ENCODE results near the gene TMEM190. TPM values are rescaled to one million over a fixed set of nuclear protein-coding genes. Genes with fewer than 3 reads are reported as not detected.

TMEM190 gene
- total RNA-seq, 1 donor from 2014 or later, result not detected

DNA sequence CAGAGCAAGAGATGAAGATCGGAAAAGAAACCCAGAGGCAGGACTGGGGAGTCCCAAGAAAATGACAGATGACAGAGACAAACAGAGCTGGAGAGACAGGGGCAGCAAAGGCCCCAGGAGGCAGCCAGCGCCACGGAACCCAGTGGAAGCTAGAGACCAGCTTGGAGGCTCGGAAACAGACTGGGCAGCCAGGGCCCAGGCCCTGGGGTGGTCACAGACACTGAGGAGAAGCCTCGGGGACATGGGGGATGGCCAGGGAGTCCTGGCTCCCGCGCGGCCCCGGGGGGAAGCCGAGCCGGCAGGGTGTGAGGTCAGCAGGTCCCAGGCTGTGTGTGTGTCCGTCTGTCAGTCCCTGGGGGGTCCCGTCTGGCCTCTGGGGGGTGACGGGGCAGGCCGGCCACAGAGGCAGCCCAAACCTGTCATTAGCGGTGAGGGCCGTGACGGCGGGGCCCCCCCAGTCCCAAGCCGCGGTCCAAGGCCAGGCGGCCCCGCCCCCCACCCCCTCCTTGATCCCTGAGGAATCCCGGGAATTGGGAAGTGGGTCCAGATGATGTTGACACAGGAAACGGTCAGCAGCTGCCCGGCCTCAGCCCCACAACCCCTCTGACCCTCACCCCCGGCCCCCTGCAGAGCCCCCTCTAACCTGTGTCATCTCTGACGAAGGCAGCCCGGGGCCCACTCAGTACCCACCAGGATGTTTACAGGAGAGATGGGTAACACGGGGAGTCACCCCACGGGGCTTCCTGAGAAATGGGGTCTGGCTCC is 2.5 kb upstream of the TMEM190 start:
- Mint-ChIP-seq H3K36me3 (ENCODE audit: unreplicated experiment) (no peaks in the 10 kb centered on the region), H3K27ac (ENCODE audit: unreplicated experiment) (peak overlapping the region; percentile 50), H3K4me1 (ENCODE audit: unreplicated experiment) (peaks cover 39% of the 10 kb centered on the region), H3K9me3 (ENCODE audit: unreplicated experiment) (no peaks in the 10 kb centered on the region), H3K4me3 (ENCODE audit: unreplicated experiment) (no peak overlapping the region), H3K27me3 (ENCODE audit: unreplicated experiment) (no peaks in the 10 kb centered on the region)
- TF ChIP-seq, protein P1, sequence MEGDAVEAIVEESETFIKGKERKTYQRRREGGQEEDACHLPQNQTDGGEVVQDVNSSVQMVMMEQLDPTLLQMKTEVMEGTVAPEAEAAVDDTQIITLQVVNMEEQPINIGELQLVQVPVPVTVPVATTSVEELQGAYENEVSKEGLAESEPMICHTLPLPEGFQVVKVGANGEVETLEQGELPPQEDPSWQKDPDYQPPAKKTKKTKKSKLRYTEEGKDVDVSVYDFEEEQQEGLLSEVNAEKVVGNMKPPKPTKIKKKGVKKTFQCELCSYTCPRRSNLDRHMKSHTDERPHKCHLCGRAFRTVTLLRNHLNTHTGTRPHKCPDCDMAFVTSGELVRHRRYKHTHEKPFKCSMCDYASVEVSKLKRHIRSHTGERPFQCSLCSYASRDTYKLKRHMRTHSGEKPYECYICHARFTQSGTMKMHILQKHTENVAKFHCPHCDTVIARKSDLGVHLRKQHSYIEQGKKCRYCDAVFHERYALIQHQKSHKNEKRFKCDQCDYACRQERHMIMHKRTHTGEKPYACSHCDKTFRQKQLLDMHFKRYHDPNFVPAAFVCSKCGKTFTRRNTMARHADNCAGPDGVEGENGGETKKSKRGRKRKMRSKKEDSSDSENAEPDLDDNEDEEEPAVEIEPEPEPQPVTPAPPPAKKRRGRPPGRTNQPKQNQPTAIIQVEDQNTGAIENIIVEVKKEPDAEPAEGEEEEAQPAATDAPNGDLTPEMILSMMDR (IDR thresholded peaks at IDR 0.05), result no peak
- no peak for DNase-seq (ENCODE audit: extremely low spot score, unreplicated experiment)

DNA sequence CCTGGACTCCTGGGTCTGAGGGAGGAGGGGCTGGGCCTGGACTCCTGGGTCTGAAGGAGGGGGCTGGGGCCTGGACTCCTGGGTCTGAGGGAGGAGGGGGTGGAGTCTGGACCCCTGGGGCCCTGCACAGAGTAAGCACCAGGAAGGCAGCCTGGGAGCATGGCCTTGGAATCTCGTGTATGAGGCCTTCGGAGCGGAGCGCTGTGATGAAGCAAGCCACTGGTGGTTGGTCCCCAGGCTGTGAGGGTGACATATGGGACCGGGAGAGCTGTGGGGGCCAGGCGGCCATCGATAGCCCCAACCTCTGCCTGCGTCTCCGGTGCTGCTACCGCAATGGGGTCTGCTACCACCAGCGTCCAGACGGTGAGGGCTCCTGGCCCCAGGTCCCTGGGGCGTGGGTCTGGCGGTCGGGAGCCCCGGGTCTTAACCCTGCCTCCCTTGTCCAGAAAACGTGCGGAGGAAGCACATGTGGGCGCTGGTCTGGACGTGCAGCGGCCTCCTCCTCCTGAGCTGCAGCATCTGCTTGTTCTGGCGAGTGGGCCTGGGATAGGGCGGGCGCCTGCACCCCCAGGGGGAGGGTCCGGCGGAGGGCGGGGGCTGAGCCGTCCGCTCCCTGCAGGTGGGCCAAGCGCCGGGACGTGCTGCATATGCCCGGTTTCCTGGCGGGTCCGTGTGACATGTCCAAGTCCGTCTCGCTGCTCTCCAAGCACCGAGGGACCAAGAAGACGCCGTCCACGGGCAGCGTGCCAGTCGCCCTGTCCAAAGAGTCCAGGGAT is 918 bp downstream of the TMEM190 start:
- Mint-ChIP-seq H3K9me3 (ENCODE audit: unreplicated experiment) (no peaks in the 10 kb centered on the region), H3K27me3 (ENCODE audit: unreplicated experiment) (no peaks in the 10 kb centered on the region)

DNA sequence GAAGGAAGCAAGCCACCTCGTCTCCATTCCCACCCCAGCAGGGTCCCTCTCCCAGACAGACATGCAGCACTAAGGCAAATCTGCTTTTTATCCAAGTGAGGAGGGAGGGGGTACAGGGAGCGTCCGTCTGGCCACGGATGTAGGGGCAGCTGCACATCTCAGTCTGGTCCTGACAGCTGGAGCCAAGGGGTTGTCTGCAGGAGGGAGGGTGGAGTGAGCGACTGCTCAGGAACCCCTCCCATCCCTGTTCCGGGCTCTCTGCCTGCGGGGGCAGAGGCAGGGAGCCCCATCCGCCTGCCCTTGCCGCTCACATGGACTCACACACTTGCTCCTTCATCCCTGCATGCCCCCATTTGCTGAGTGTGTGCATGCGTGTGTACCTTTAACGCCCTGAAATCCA is 2.5 kb downstream of the TMEM190 start:
- H3K27ac Mint-ChIP-seq (ENCODE audit: unreplicated experiment), result no peak overlapping the region
- TF ChIP-seq, protein P1 (IDR thresholded peaks at IDR 0.05), result no peak
- no peaks in the 10 kb centered on the region for H3K36me3 Mint-ChIP-seq (ENCODE audit: unreplicated experiment)
- H3K9me3 Mint-ChIP-seq (ENCODE audit: unreplicated experiment), result no peaks in the 10 kb centered on the region
- H3K4me1 Mint-ChIP-seq (ENCODE audit: unreplicated experiment), result peaks cover 14% of the 10 kb centered on the region
- no peak overlapping the region for H3K4me3 Mint-ChIP-seq (ENCODE audit: unreplicated experiment)
- H3K27me3 Mint-ChIP-seq (ENCODE audit: unreplicated experiment), result no peaks in the 10 kb centered on the region
- no peak for DNase-seq (ENCODE audit: extremely low spot score, unreplicated experiment)

More for the DNA sequence above, 918 bp downstream of the TMEM190 start:
- peaks cover 20% of the 10 kb centered on the region for H3K4me1 Mint-ChIP-seq (ENCODE audit: unreplicated experiment)
- no peaks in the 10 kb centered on the region for H3K36me3 Mint-ChIP-seq (ENCODE audit: unreplicated experiment)
- TF ChIP-seq, protein P1 (IDR thresholded peaks at IDR 0.05), result no peak
- H3K27ac Mint-ChIP-seq (ENCODE audit: unreplicated experiment), result no peak overlapping the region
- no peak overlapping the region for H3K4me3 Mint-ChIP-seq (ENCODE audit: unreplicated experiment)
- no peak for DNase-seq (ENCODE audit: extremely low spot score, unreplicated experiment)

DNA sequence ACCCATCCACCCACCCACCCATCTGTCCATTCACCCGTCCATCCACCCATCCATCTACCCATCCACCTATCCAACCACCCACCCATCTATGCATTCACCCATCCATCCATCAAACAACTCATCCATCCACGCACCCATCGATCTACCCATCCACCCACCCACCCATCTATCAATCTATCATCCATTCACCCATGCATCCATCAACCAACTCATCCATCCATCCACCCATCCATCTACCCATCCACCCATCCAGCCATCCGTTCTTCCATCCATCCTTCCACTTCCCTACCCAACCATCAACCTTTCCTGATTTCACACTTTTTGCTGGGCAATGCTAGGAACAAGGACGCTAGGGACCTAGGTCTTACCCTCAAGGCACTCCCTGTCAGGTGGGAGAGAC is 5.4 kb downstream of the TMEM190 start:
- no peak overlapping the region for H3K27ac Mint-ChIP-seq (ENCODE audit: unreplicated experiment)
- no peaks in the 10 kb centered on the region for H3K27me3 Mint-ChIP-seq (ENCODE audit: unreplicated experiment)
- H3K9me3 Mint-ChIP-seq (ENCODE audit: unreplicated experiment), result no peaks in the 10 kb centered on the region
- DNase-seq (ENCODE audit: extremely low spot score, unreplicated experiment), result no peak
- peaks cover 21% of the 10 kb centered on the region for H3K4me1 Mint-ChIP-seq (ENCODE audit: unreplicated experiment)
- peaks cover 6% of the 10 kb centered on the region for H3K36me3 Mint-ChIP-seq (ENCODE audit: unreplicated experiment)
- TF ChIP-seq, protein P1 (IDR thresholded peaks at IDR 0.05), result no peak
- no peak overlapping the region for H3K4me3 Mint-ChIP-seq (ENCODE audit: unreplicated experiment)

DNA sequence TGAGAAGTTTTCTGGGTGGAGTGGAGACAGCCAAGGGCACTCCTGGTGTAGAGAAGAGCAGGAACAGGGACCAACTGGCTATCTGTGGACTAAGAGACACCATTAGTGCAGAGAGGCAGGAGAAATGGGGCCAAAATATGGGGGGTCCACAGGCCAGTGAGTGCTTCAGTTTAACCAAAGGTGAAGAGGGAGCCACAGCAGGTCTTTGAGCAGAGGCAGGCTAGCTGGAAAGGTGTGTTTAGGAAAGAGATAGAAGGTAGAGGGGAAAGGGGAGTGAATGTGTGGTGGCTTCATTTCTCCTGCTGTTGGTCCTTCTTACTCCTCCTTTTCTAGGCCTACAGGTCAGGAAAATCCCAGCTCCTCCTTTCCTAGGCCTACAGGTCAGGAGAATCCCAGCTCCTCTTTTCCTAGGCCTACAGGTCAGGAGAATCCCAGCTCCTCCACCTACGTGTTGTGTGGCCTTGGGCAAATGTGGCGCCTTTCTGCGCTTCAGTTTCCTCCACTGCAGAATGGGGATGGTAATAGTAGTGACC is 6.0 kb downstream of the TMEM190 start:
- peak overlapping the region; percentile 71 for H3K4me3 Mint-ChIP-seq (ENCODE audit: unreplicated experiment)
- DNase-seq (ENCODE audit: extremely low spot score, unreplicated experiment), result no peak
- H3K27me3 Mint-ChIP-seq (ENCODE audit: unreplicated experiment), result no peaks in the 10 kb centered on the region
- TF ChIP-seq, protein P1 (IDR thresholded peaks at IDR 0.05), result no peak
- peaks cover 27% of the 10 kb centered on the region for H3K4me1 Mint-ChIP-seq (ENCODE audit: unreplicated experiment)
- H3K36me3 Mint-ChIP-seq (ENCODE audit: unreplicated experiment), result peaks cover 8% of the 10 kb centered on the region
- no peaks in the 10 kb centered on the region for H3K9me3 Mint-ChIP-seq (ENCODE audit: unreplicated experiment)
- no peak overlapping the region for H3K27ac Mint-ChIP-seq (ENCODE audit: unreplicated experiment)
